Body of pancreas (tissue), 4 donors: ENCODE results near the gene NCR2.

Experiments
- CTCF ChIP-seq, 7 experiments: fragments of 450-650 bp in 4 of 7; fragments of 200-600 bp in 3 of 7; sonication (generic) in 3 of 7; IDR thresholded peaks; one replicate each; pipeline ENCODE4 v1.5.1; 2016 to 2019; ENCODE audit warnings: antibody characterized with exemption in 7 of 7
- POLR2A ChIP-seq, 3 donors: fragments of 450-650 bp; IDR thresholded peaks; one replicate each; pipeline ENCODE4 v1.6.1; 2016; ENCODE audit warnings: antibody characterized with exemption in 3 of 3, mild to moderate bottlenecking in 2 of 3

- TF ChIP-seq CTCF (IDR thresholded peaks at IDR 0.05) (no peak), POLR2A (IDR thresholded peaks at IDR 0.05) (no peak)
These were observed 40.3 kb downstream of the NCR2 start for GRCh38 chr6:41375598-41376151.
